ENCODE data around the gene BTBD16.

DNA sequence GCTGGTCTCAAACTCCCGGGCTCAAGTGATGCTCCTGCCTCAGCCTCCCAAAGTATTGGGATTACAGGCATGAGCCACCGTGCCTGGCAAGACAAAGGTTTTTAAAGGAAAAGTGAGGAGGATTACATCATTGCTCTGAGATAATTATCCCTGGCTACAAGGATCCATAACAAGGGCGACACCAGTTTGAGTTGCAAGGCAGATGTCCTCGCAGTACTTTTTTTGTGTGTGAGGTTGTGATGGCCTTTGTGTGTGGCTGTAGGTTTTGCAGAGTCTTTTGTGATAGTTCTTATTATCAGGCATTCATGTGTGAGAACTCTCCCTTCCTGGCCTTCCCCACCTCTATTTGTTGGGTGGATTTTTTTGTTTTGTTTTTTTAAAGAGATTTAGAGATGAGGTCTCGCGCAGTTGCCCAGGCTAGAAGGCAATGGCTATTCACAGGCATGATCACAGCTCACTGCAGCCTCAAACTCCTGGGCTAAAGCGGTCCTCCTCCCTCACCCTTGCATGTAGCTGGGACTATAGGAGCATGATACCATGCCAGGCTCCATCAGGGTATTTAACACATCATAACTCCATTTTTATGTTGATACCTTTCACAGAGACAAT lies 10.0 kb downstream of the BTBD16 start:
- TF ChIP-seq, protein P1, sequence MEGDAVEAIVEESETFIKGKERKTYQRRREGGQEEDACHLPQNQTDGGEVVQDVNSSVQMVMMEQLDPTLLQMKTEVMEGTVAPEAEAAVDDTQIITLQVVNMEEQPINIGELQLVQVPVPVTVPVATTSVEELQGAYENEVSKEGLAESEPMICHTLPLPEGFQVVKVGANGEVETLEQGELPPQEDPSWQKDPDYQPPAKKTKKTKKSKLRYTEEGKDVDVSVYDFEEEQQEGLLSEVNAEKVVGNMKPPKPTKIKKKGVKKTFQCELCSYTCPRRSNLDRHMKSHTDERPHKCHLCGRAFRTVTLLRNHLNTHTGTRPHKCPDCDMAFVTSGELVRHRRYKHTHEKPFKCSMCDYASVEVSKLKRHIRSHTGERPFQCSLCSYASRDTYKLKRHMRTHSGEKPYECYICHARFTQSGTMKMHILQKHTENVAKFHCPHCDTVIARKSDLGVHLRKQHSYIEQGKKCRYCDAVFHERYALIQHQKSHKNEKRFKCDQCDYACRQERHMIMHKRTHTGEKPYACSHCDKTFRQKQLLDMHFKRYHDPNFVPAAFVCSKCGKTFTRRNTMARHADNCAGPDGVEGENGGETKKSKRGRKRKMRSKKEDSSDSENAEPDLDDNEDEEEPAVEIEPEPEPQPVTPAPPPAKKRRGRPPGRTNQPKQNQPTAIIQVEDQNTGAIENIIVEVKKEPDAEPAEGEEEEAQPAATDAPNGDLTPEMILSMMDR (IDR thresholded peaks at IDR 0.05), result no peak
- TF ChIP-seq POLR2A (IDR thresholded peaks at IDR 0.05), result no peak
